Trophoblast cell (in vitro differentiated cells and primary cell): ENCODE results near the gene COL5A2.

Experiments used
- DNase-seq, 2 donors: peaks; one replicate each; pipeline ENCODE4 v3.0.0-alpha.2; 2016
- H2AFZ ChIP-seq: 2 replicates; pipeline ENCODE4 v1.6.1; 2013; ENCODE audit warnings: low read length, moderate library complexity, mild to moderate bottlenecking; ENCODE audit not compliant: insufficient read depth, poor library complexity
- H2AK5ac ChIP-seq: 2 replicates; pipeline ENCODE4 v1.6.1; 2013; ENCODE audit warnings: mild to moderate bottlenecking, low read length
- H2BK120ac ChIP-seq: 2 replicates; pipeline ENCODE4 v1.6.1; 2013; ENCODE audit warnings: low read length, mild to moderate bottlenecking, moderate library complexity; ENCODE audit not compliant: insufficient read depth, poor library complexity
- H2BK12ac ChIP-seq: 2 replicates; pipeline ENCODE4 v1.6.1; 2013; ENCODE audit warnings: mild to moderate bottlenecking, low read length, moderate library complexity
- H2BK5ac ChIP-seq: 2 replicates; pipeline ENCODE4 v1.6.1; 2013; ENCODE audit warnings: low read length, low read depth, moderate library complexity, mild to moderate bottlenecking; ENCODE audit not compliant: poor library complexity
- H3K14ac ChIP-seq: 2 replicates; pipeline ENCODE4 v1.6.1; 2013; ENCODE audit warnings: mild to moderate bottlenecking, low read length
- H3K18ac ChIP-seq: 2 replicates; pipeline ENCODE4 v1.6.1; 2013; ENCODE audit warnings: mild to moderate bottlenecking, low read length
- H3K23ac ChIP-seq: 2 replicates; pipeline ENCODE4 v1.6.1; 2013; ENCODE audit warnings: low read length
- H3K27ac ChIP-seq: 2 replicates; pipeline ENCODE4 v1.5.1; 2013; ENCODE audit warnings: low read depth, mild to moderate bottlenecking, inconsistent platforms, low read length, moderate library complexity
- H3K27me3 ChIP-seq: 2 replicates; pipeline ENCODE4 v1.6.1; 2013; ENCODE audit warnings: inconsistent platforms, mild to moderate bottlenecking, low read length, moderate library complexity; ENCODE audit not compliant: insufficient read depth
- H3K36me3 ChIP-seq, 2 experiments: 1 replicate in 1 of 2; 2 replicates in 1 of 2; pipeline ENCODE4 v1.6.1; 2013; ENCODE audit warnings: low read length in 2 of 2, mild to moderate bottlenecking in 2 of 2, moderate library complexity in 1 of 2; ENCODE audit not compliant: insufficient read depth in 2 of 2, control insufficient read depth in 1 of 2
- H3K4ac ChIP-seq: 2 replicates; pipeline ENCODE4 v1.6.1; 2013; ENCODE audit warnings: low read depth, mild to moderate bottlenecking, low read length, moderate library complexity
- H3K4me1 ChIP-seq, 2 experiments: 1 replicate in 1 of 2; 2 replicates in 1 of 2; pipeline ENCODE4 v1.6.1; 2013; ENCODE audit warnings: low read length in 2 of 2, mild to moderate bottlenecking in 2 of 2, moderate library complexity in 1 of 2; ENCODE audit not compliant: insufficient read depth in 2 of 2, control insufficient read depth in 1 of 2
- H3K4me2 ChIP-seq: 2 replicates; pipeline ENCODE4 v1.6.1; 2013; ENCODE audit warnings: inconsistent platforms, mild to moderate bottlenecking, low read length, moderate library complexity
- H3K4me3 ChIP-seq: 2 replicates; pipeline ENCODE4 v1.5.1; 2013; ENCODE audit warnings: mild to moderate bottlenecking, low read depth, low read length, inconsistent platforms
- H3K79me1 ChIP-seq: one replicate; pipeline ENCODE4 v1.6.1; 2013; ENCODE audit warnings: low read length
- H3K79me2 ChIP-seq: 2 replicates; pipeline ENCODE4 v1.6.1; 2013; ENCODE audit warnings: low read length, mild to moderate bottlenecking; ENCODE audit not compliant: control insufficient read depth, insufficient read depth, poor library complexity
- H3K9ac ChIP-seq: 2 replicates; pipeline ENCODE4 v1.6.1; 2013; ENCODE audit warnings: mild to moderate bottlenecking, low read length
- H3K9me3 ChIP-seq: 2 replicates; pipeline ENCODE4 v1.6.1; 2013; ENCODE audit warnings: low read depth, mild to moderate bottlenecking, control low read depth, inconsistent platforms, low read length; ENCODE audit not compliant: insufficient read depth
- H4K12ac ChIP-seq: 2 replicates; pipeline ENCODE4 v1.6.1; 2013; ENCODE audit warnings: low read depth, mild to moderate bottlenecking, low read length, moderate library complexity
- H4K8ac ChIP-seq: 2 replicates; pipeline ENCODE4 v1.6.1; 2013; ENCODE audit warnings: low read depth, mild to moderate bottlenecking, low read length, moderate library complexity
- H4K91ac ChIP-seq: one replicate; pipeline ENCODE4 v1.6.1; 2013; ENCODE audit warnings: low read depth, mild to moderate bottlenecking, low read length, moderate library complexity
- whole genome bisulfite sequencing: extraction: QIAGEN DNeasy Blood & Tissue Kit; methylation state at CpG from one replicate; pipeline ENCODE4 v1.1.7; 2013; ENCODE audit warnings: missing lambda C conversion rate; ENCODE audit not compliant: insufficient read length, insufficient coverage; ENCODE audit errors: extremely low coverage; 5-methylcytosine and 5-hydroxymethylcytosine counted together

Gene COL5A2

DNA sequence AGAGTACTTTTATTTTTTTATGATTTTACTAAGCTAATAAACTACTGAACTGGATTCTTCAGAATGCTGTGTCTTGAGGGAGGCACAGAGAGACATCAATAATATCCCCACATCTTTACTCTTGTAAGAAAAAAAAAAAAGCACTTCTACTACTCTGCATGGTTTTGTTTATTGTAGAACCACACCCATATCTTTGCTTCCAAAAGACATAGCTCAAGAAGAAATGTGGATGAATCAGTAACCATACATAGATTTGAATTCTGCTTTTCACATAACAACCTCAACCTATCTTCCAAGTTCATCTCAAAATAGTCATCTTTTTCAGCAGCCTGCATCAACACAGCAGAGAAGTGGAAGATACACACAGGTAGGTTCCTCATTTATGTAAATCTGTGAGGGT, 12.2 kb upstream of the COL5A2 start:
- H2AFZ ChIP-seq = no peak overlapping the region
- no peak overlapping the region for H3K4me3 ChIP-seq
- H3K4me1 ChIP-seq = no peaks in the 10 kb centered on the region
- H3K4me2 ChIP-seq = no peak overlapping the region
- no peak overlapping the region for H2BK5ac ChIP-seq
- H2BK12ac ChIP-seq = no peak overlapping the region
- H3K36me3 ChIP-seq = no peaks in the 10 kb centered on the region
- no peak overlapping the region for H3K18ac ChIP-seq
- no peak overlapping the region for H3K14ac ChIP-seq
- no peak overlapping the region for H3K4ac ChIP-seq
- no peaks in the 10 kb centered on the region for H3K9me3 ChIP-seq
- H4K8ac ChIP-seq = no peak overlapping the region
- H2AK5ac ChIP-seq = no peak overlapping the region
- H3K79me2 ChIP-seq = no peaks in the 10 kb centered on the region
- H3K9ac ChIP-seq = no peak overlapping the region
- H3K27ac ChIP-seq = no peak overlapping the region
- no peak for DNase-seq
- no peaks in the 10 kb centered on the region for H3K27me3 ChIP-seq
- H2BK120ac ChIP-seq = no peak overlapping the region
- H3K23ac ChIP-seq = no peak overlapping the region
- no peaks in the 10 kb centered on the region for H3K79me1 ChIP-seq
- no peak overlapping the region for H4K91ac ChIP-seq
- H4K12ac ChIP-seq = no peak overlapping the region

DNA sequence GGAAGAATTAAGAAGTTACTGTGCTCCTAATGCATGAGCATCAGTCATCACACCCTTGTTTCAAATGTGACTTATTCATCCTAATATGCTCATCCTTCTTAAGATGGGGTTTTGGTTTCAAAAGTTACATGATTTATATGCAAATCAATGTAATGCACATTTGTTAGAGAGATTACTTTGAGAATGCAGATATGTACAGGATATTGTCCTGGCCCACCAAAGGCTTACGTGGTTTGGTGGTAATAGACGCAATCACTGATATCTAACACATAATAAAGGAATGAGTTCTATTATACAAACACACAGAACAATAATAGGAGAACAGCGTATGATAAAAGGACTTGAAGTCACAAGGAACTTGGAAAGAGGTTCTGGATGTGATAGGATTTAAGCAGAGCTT, 11.1 kb upstream of the COL5A2 start:
- no peaks in the 10 kb centered on the region for H3K27me3 ChIP-seq
- no peak overlapping the region for H4K8ac ChIP-seq
- no peak overlapping the region for H3K18ac ChIP-seq
- no peak overlapping the region for H2AFZ ChIP-seq
- H2AK5ac ChIP-seq = no peak overlapping the region
- no peaks in the 10 kb centered on the region for H3K36me3 ChIP-seq
- no peaks in the 10 kb centered on the region for H3K9me3 ChIP-seq
- H4K12ac ChIP-seq = no peak overlapping the region
- no peak overlapping the region for H3K14ac ChIP-seq
- no peak overlapping the region for H3K23ac ChIP-seq
- no peak overlapping the region for H2BK120ac ChIP-seq
- no peak overlapping the region for H3K9ac ChIP-seq
- H3K4me3 ChIP-seq = no peak overlapping the region
- no peak overlapping the region for H3K27ac ChIP-seq
- H2BK5ac ChIP-seq = no peak overlapping the region
- no peak for DNase-seq
- WGBS = no CpG with 5 or more reads among the region's 3 CpGs
- H3K79me2 ChIP-seq = no peaks in the 10 kb centered on the region
- H2BK12ac ChIP-seq = no peak overlapping the region
- H4K91ac ChIP-seq = no peak overlapping the region
- H3K4ac ChIP-seq = no peak overlapping the region
- no peaks in the 10 kb centered on the region for H3K4me1 ChIP-seq
- no peak overlapping the region for H3K4me2 ChIP-seq
- no peaks in the 10 kb centered on the region for H3K79me1 ChIP-seq

DNA sequence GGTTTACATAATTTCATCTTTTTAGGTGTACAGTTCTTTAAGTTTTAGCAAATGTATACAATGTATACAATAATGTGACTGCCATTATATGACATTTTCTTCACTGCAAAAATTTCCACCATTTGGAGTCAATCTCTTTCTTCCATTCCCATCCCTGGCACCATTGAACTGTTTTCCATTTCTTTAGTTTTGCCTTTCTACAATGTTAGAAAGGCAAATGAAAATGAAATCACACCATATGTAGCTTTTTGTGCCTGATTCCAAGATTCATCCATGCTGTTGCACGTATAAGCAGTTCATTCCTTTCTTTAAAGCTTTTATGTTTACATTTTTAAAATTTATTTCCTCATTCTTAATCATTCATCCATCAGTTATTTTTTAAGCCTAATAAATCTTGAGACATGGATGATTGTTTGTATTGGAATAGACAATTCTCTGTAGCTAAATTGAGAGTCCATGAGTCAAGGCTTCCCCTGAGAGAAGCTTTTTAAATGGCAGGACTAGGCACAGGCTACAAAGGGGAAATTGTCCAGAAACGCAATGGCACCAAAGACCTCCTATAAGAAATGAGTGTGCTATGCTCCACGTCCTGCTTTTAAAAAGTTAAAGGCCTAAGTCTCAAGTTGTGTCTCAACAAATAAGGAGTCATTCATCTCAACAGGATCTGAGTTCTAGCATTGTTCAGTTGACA, 8.7 kb upstream of the COL5A2 start:
- no peaks in the 10 kb centered on the region for H3K79me2 ChIP-seq
- H3K23ac ChIP-seq = no peak overlapping the region
- H3K9ac ChIP-seq = no peak overlapping the region
- no CpG with 5 or more reads among the region's 3 CpGs for WGBS
- H2AK5ac ChIP-seq = no peak overlapping the region
- no peak overlapping the region for H4K91ac ChIP-seq
- no peak overlapping the region for H2BK5ac ChIP-seq
- no peak overlapping the region for H3K18ac ChIP-seq
- no peak overlapping the region for H2AFZ ChIP-seq
- DNase-seq = no peak
- H3K27ac ChIP-seq = no peak overlapping the region
- no peak overlapping the region for H2BK120ac ChIP-seq
- no peak overlapping the region for H3K4ac ChIP-seq
- no peak overlapping the region for H3K14ac ChIP-seq
- H4K8ac ChIP-seq = no peak overlapping the region
- H2BK12ac ChIP-seq = no peak overlapping the region
- no peak overlapping the region for H3K4me2 ChIP-seq
- H3K36me3 ChIP-seq = no peaks in the 10 kb centered on the region
- H3K9me3 ChIP-seq = no peaks in the 10 kb centered on the region
- H3K79me1 ChIP-seq = no peaks in the 10 kb centered on the region
- H3K4me1 ChIP-seq = no peaks in the 10 kb centered on the region
- H3K27me3 ChIP-seq = no peaks in the 10 kb centered on the region
- H4K12ac ChIP-seq = no peak overlapping the region
- no peak overlapping the region for H3K4me3 ChIP-seq

DNA sequence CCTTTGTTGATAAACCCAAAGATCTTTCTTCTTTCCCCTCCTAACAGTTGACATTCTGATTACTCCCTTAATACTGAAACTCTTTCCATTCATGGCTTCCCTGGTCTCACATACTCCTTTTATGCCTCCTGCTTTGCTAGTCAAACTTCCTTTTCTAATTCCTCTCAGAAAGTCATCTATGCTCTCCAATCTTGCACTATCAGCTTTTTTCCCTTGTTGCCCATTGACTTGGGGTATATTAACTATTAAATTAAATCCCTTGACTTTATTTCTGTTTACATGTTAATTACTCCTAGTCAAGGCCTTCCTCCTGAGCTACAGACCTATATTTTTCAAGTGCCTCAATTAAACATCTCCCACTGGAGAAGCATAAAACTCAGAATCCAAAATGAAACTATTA, 3.6 kb upstream of the COL5A2 start:
- H3K4ac ChIP-seq = no peak overlapping the region
- H3K9me3 ChIP-seq = no peaks in the 10 kb centered on the region
- H3K4me3 ChIP-seq = no peak overlapping the region
- no peak for DNase-seq
- H3K79me2 ChIP-seq = no peaks in the 10 kb centered on the region
- no peak overlapping the region for H2AK5ac ChIP-seq
- no peak overlapping the region for H3K4me2 ChIP-seq
- no peak overlapping the region for H2BK120ac ChIP-seq
- H3K9ac ChIP-seq = no peak overlapping the region
- peaks cover 4% of the 10 kb centered on the region for H3K79me1 ChIP-seq
- H4K91ac ChIP-seq = no peak overlapping the region
- no peak overlapping the region for H3K18ac ChIP-seq
- H2BK12ac ChIP-seq = no peak overlapping the region
- no peaks in the 10 kb centered on the region for H3K27me3 ChIP-seq
- H4K8ac ChIP-seq = no peak overlapping the region
- H2BK5ac ChIP-seq = no peak overlapping the region
- H2AFZ ChIP-seq = no peak overlapping the region
- no peaks in the 10 kb centered on the region for H3K4me1 ChIP-seq
- H3K27ac ChIP-seq = no peak overlapping the region
- H4K12ac ChIP-seq = no peak overlapping the region
- H3K14ac ChIP-seq = no peak overlapping the region
- H3K36me3 ChIP-seq = no peaks in the 10 kb centered on the region
- H3K23ac ChIP-seq = no peak overlapping the region
